H54 (cell line): ENCODE results near the gene ST6GALNAC2.
A peak's percentile ranks its signal among the peaks of the same experiment; 100 is the strongest.
"Not testable (repeated sequence)": the region's sequence is repeated elsewhere in the genome, so short reads cannot be mapped to it uniquely, and the experiment has no call there.

ENCODE experiments used
- DNase-seq: peaks from one replicate; pipeline ENCODE4 v3.0.0; 2011; ENCODE audit warnings: low spot score, mixed read lengths; ENCODE audit not compliant: insufficient read length
- FAIRE-seq: peaks from 3 replicates; lab custom pipeline; 2011; peaks lifted over from hg19 to GRCh38; lab: Jason Lieb, UNC
- POLR2A ChIP-seq: IDR thresholded peaks from 2 replicates; pipeline ENCODE4 v1.6.1; 2011; ENCODE audit warnings: low read depth, mild to moderate bottlenecking, low read length

The ST6GALNAC2 gene

GRCh38 chr17:76585649-76586593 lies at the start of gene ST6GALNAC2:
Gene ST6GALNAC2 (minus strand): TSS chr17:76585860. CDS start chr17:76585808, 52 bp downstream.
- no peak for FAIRE-seq
- DNase-seq = peak; percentile 76
- peak; percentile 49; the same call in 1 of the 2 replicates for TF ChIP-seq POLR2A

GRCh38 chr17:76635039-76635438 lies 49.4 kb upstream of the ST6GALNAC2 start:
- no peak for TF ChIP-seq POLR2A
- no peak for FAIRE-seq
- DNase-seq = no peak

DNA sequence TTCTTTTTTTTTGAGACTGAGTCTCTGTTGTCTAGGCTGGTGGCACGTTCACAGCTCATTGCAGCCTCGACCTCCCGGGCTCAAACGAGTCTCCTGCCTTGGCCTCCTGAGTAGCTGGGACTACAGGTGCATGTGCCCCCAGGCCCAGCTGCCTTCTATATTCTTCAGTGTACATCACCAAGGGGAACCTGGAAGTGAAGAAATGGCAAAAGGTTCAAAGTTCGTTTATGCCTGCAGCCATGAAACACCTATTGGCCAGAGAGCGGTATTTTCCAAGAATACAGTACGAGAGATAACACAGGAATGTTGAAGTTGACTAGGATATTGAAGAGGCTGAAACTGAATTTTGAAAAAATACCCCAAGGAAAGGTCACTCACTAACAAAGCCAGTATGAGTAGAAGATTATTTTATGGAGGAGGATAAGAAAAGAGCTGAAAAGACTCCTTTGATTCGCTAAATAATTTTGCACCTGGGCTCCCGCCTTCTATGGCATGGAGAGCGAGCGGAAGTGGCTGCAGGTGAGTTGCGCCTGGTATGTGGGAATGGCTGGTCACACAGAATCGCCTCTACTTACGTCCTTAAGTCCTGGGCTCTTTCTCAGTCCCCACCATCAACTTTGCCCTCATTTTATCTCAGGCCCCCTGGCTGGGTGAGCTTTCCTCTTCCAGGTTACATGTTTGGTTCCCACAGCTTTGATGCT lies 48.1 kb upstream of the ST6GALNAC2 start:
- TF ChIP-seq POLR2A = no peak
- FAIRE-seq (no peak), DNase-seq (no peak)

- DNase-seq = no peak
- TF ChIP-seq POLR2A = no peak
- no peak for FAIRE-seq
Measured at GRCh38 chr17:76631821-76632565, 46.3 kb upstream of the ST6GALNAC2 start.

DNA sequence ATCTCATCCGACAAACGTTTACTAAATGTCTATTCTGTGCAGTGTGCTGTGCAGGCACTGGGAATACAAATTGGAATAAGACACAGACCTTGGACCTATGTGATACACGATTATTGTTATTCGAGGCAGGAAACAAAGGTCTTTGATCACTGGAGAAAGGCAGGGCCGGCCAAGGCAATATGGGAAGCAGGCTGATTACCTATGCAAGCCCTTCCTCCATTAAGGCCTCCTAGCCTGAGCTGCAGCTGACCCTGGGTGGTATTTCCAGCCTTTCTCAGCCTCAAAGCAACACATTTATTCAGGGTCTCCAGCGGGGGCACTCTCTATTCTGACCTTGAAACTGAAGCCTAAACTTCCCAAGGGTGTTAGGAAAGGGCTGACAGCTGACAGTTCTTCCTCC lies 44.5 kb upstream of the ST6GALNAC2 start:
- no peak for TF ChIP-seq POLR2A
- DNase-seq (no peak), FAIRE-seq (no peak)

DNA sequence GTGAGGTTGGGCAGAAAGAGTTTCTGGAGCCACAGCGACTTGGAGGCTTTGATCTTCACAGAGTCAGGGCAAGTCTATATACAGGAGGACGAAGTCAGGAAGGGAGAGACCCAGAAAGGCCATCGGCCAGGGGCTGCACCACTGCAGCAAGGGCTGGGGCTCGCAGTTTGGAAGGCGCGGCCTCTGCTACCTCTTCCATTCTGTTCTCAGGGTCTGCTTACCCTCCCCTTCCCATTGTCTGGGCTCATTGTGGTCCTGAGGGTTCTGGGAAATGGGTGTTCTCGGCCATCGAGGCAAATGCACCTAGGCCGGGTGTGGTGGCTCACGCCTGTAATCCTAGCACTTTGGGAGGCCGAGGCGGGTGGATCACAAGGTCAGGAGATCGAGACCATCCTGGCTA lies 41.9 kb upstream of the ST6GALNAC2 start:
- FAIRE-seq = no peak
- TF ChIP-seq POLR2A = no peak
- no peak for DNase-seq

DNA sequence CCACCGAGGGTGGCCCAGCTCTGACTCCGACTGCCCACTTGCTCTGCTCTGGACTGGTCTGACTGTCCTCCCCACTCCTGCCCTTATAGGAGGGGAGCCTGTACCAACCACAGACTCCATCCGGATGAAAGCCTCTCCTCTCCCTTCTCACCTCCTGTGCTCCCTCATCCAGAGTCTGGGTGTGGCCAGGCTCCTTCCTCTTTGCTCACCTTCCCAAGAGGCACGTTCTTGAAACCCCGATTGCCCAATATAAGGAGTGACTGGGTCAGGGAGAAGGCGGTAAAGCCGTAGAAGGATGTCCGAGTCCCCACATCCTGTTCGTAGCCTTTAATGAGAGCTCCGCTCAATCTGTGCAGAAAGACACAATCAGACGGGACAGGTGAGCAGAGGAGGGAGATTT lies 40.8 kb upstream of the ST6GALNAC2 start:
- FAIRE-seq (no peak), DNase-seq (no peak)
- no peak for TF ChIP-seq POLR2A

GRCh38 chr17:76625496-76625895 lies 39.8 kb upstream of the ST6GALNAC2 start:
- no peak for DNase-seq
- no peak for TF ChIP-seq POLR2A
- no peak for FAIRE-seq

- DNase-seq = peak; percentile 77
- no peak for TF ChIP-seq POLR2A
- no peak for FAIRE-seq
Measured at GRCh38 chr17:76623271-76624146, 37.8 kb upstream of the ST6GALNAC2 start.

DNA sequence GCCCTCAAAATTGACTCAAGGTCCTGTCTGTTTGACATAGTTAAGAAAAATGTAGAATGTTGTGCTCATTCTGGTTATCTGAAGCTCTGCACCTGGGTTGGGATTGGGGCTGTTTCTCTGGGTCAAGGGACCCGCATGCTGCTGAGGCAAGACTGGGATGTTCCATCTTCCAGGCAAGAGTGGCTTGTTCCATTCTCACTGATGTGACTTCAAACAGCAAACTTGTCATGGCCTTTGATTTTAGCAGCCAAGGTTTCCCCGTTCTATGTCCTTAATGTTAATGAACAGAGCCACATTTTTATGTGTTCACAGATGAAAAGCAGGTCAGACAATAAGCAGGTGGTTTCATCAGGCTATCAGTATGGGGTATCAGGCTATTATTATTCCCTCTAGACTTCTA lies 32.2 kb upstream of the ST6GALNAC2 start:
- FAIRE-seq (no peak), DNase-seq (no peak)
- no peak for TF ChIP-seq POLR2A

DNA sequence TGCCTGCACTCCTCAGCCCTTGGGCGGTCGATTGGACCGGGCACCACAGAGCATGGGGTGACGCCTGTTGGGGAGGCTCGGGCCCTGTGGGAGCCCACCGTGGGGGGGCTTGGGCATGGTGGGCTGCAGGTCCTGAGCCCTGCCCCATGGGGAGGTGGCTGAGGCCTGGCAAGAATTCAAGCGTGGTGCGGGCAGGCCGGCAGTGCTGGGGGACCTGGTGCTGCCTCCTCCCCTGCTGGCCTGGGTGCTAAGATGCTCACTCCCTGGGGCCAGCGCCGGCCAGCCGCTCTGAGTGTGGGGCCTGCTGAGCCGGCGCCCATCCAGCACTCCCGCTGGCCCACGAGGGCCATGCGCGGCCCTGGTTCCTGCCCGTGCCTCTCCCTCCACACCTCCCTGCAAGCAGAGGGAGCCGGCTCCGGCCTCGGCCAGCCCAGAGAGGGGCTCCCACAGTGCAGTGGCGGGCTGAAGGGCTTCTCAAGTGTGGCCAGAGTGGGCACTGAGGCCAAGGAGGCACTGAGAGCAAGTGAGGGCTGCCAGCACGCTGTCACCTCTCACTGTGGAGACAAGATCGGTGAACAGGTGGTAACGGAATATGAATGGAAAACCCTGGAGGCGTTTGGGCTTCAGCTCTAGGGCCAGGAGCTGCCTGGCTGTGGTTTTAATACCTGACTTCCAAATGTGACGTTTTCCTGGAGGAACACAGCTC lies 29.4 kb upstream of the ST6GALNAC2 start:
- no peak for FAIRE-seq
- TF ChIP-seq POLR2A = no peak

DNA sequence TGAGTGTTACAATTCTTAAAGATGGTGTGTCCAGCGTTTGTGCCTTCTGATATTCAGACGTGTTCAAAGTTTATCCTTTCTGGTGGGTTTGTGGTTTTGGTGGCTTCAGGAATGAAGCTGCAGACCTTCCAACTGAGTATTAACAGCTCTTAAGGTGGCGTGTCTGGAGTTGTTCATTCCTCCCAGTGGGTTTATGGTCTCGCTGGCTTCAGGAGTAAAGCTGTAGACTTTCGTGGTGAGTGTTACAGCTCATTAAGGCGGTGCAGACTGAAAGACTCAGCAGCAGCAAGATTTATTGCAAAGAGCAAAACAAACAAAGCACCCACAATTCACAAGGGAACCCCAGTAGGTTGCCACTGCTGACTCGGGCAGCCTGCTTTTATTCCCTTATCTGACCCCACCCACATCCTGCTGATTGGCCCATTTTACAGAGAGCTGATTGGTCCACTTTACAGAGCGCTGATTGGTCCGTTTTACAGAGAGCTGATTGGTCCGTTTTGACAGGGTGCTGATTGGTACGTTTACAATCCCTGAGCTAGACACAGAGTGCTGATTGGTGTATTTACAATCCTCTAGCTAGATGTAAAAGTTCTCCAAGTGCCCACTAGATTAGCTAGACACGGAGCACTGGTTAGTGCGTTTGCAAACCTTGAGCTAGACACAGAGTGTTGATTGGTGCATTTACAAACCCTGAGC lies 28.6 kb upstream of the ST6GALNAC2 start:
- not testable (repeated sequence) for FAIRE-seq, DNase-seq

More for the DNA sequence above, 29.4 kb upstream of the ST6GALNAC2 start:
- DNase-seq = no peak
